A673 (cell line): ENCODE measurements around the gene CHRNA1. TPM values are rescaled to one million over a fixed set of nuclear protein-coding genes. Genes with fewer than 3 reads are reported as not detected.

Source experiments
- BruUV-seq: library from RNA; stranded (reverse); fragments of 400-500 nt; replicated peaks from 2 replicates; lab custom pipeline; 2021; lab: Mats Ljungman, UMichigan
- CTCF ChIA-PET: fragments of 300-600 bp; sonication (Branson Sonifier 250); formaldehyde crosslinking; loops from one replicate; lab custom pipeline; 2022; ENCODE audit warnings: antibody characterized with exemption; lab: Charles Lee
- POLR2A ChIA-PET: fragments of 300-600 bp; sonication (Branson Sonifier 250); formaldehyde crosslinking; loops from one replicate; lab custom pipeline; 2022; ENCODE audit warnings: antibody characterized with exemption; ENCODE audit not compliant: low non-redundant PET; lab: Charles Lee
- DNase-seq: peaks from one replicate; pipeline ENCODE4 v3.0.0-alpha.2; 2015; ENCODE audit warnings: low spot score
- H3K27ac ChIP-seq: fragments of 200-600 bp; sonication (generic); 2 replicates; pipeline ENCODE4 v1.5.1; 2016; ENCODE audit warnings: mixed run types, low read depth, mild to moderate bottlenecking, mixed read lengths, antibody characterized with exemption, low read length; ENCODE audit not compliant: poor library complexity, severe bottlenecking
- H3K27me3 ChIP-seq: fragments of 200-600 bp; sonication (generic); replicated peaks from 2 replicates; pipeline ENCODE4 v1.6.1; 2017; ENCODE audit warnings: mixed run types, low read depth, mild to moderate bottlenecking, mixed read lengths, antibody characterized with exemption, low read length; ENCODE audit not compliant: insufficient read depth, poor library complexity
- H3K36me3 ChIP-seq: fragments of 200-600 bp; sonication (generic); 2 replicates; pipeline ENCODE4 v1.6.1; 2016; ENCODE audit warnings: mixed run types, mild to moderate bottlenecking, mixed read lengths, antibody characterized with exemption, low read length; ENCODE audit not compliant: insufficient read depth, poor library complexity, severe bottlenecking
- H3K4me1 ChIP-seq: fragments of 200-600 bp; sonication (generic); 2 replicates; pipeline ENCODE4 v1.6.1; 2017; ENCODE audit warnings: mixed run types, mild to moderate bottlenecking, mixed read lengths, antibody characterized with exemption, low read length; ENCODE audit not compliant: insufficient read depth, poor library complexity, severe bottlenecking
- H3K4me3 ChIP-seq: fragments of 200-600 bp; sonication (generic); 2 replicates; pipeline ENCODE4 v1.5.1; 2016; ENCODE audit warnings: low read depth, mixed run types, mild to moderate bottlenecking, mixed read lengths, low read length; ENCODE audit not compliant: poor library complexity, severe bottlenecking
- H3K9me3 ChIP-seq: fragments of 200-600 bp; sonication (generic); 2 replicates; pipeline ENCODE4 v1.6.1; 2016; ENCODE audit warnings: mixed run types, low read depth, mild to moderate bottlenecking, mixed read lengths, antibody characterized with exemption, low read length; ENCODE audit not compliant: poor library complexity, severe bottlenecking
- CTCF ChIP-seq: fragments of 300-800, 200-600 bp; sonication (generic); conservative IDR thresholded peaks from 2 replicates; pipeline ENCODE4 v1.5.1; 2017; ENCODE audit warnings: low read depth, mild to moderate bottlenecking, antibody characterized with exemption, low read length, moderate library complexity, mixed read lengths
- EZH2 ChIP-seq: fragments of 200-600 bp; sonication (generic); IDR thresholded peaks from 2 replicates; pipeline ENCODE4 v1.6.1; 2017; ENCODE audit warnings: borderline replicate concordance, low read depth, mild to moderate bottlenecking, mixed read lengths, antibody characterized with exemption, low read length; ENCODE audit not compliant: poor library complexity, severe bottlenecking
- intact Hi-C: fragments of 100-400 bp; cut with micrococcal nuclease; formaldehyde crosslinking; loops from one replicate; pipeline ENCODE4 v1.10.0; 2022; ENCODE audit not compliant: unreplicated experiment
- total RNA-seq: library from RNA; stranded (reverse); gene quantifications from 2 replicates; pipeline ENCODE4 v1.2.3, GENCODE V29; 2021

Gene CHRNA1
- total RNA-seq, 1 experiment from 2014 or later: not detected

GRCh38 chr2:174750923-174751441 lies 13.3 kb downstream of the CHRNA1 start:
- Histone ChIP-seq H3K36me3 (no peaks in the 10 kb centered on the region), H3K27ac (no peak overlapping the region), H3K9me3 (no peaks in the 10 kb centered on the region), H3K27me3 (peaks cover 3% of the 10 kb centered on the region), H3K4me1 (no peaks in the 10 kb centered on the region), H3K4me3 (no peak overlapping the region)
- BruUV-seq: no TSS peak
- TF ChIP-seq EZH2 (no peak), CTCF (peak; percentile 21; the same call in 1 of the 2 replicates)
- POLR2A ChIA-PET: no interaction called here
- no peak for DNase-seq
- intact Hi-C loops: no loop called here
- CTCF ChIA-PET: no interaction called here

GRCh38 chr2:174749793-174750192 lies 14.5 kb downstream of the CHRNA1 start:
- no peaks in the 10 kb centered on the region for H3K4me1 ChIP-seq
- ChIA-PET CTCF (no interaction called here), POLR2A (no interaction called here)
- H3K27me3 ChIP-seq: peaks cover 3% of the 10 kb centered on the region
- BruUV-seq: no TSS peak
- no peak for DNase-seq
- H3K27ac ChIP-seq: no peak overlapping the region
- intact Hi-C loops: loop anchor here (2.0 kb wide), 1 partner anchor 235 kb away; no protein-coding TSS in a partner anchor
- TF ChIP-seq EZH2 (no peak), CTCF (no peak)
- no peaks in the 10 kb centered on the region for H3K9me3 ChIP-seq
- no peak overlapping the region for H3K4me3 ChIP-seq
- no peaks in the 10 kb centered on the region for H3K36me3 ChIP-seq

- intact Hi-C loops: loop anchor here (2.0 kb wide), 1 partner anchor 236 kb away; no protein-coding TSS in a partner anchor
- no TSS peak for BruUV-seq
- POLR2A ChIA-PET: interaction anchor here (0.6 kb wide), 1 partner anchor 9 kb away, joined by 4 read pairs; no protein-coding TSS in a partner anchor
- Histone ChIP-seq H3K36me3 (no peaks in the 10 kb centered on the region), H3K9me3 (no peaks in the 10 kb centered on the region), H3K4me3 (no peak overlapping the region), H3K27me3 (peaks cover 3% of the 10 kb centered on the region), H3K4me1 (no peaks in the 10 kb centered on the region), H3K27ac (no peak overlapping the region)
- peak; percentile 62 for DNase-seq
- TF ChIP-seq CTCF (peak; percentile 81), EZH2 (no peak)
- CTCF ChIA-PET: interaction anchor here (0.6 to 1.9 kb wide), 8 partner anchors 14 to 1348 kb away, joined by 3 to 6 read pairs (median 4); partner anchors contain the start of gene HOXD13
Measured at GRCh38 chr2:174748948-174749347, 15.3 kb downstream of the CHRNA1 start.
